T-helper 1 cell (primary cell): ENCODE data around the gene SLCO4A1.
A peak's percentile ranks its signal among the peaks of the same experiment; 100 is the strongest.

Experiments
- DNase-seq, 5 donors: peaks; one replicate each; pipeline ENCODE4 v3.0.0-alpha.2; 2012 to 2020

Gene SLCO4A1

GRCh38 chr20:62607366-62608217 is 34.7 kb upstream of the SLCO4A1 start:
- no peak for DNase-seq

DNA sequence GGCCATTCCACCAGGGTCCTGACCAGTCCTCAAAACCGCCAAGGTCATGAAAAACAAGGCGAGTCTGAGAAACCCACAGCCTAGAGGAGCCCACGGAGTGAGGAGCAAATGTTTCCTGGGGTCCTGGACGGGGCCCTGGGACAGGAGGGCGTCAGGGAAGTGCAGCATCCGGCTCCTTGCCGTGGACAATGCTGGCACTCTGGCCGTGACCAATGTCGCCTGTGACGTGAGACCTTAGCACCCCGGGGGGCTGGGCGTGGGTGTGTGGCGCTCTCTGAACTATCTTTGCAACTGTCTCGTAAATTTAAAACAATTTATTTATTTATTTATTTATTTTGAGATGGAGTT is 34.1 kb upstream of the SLCO4A1 start:
- no peak for DNase-seq

- no peak for DNase-seq
Observed at GRCh38 chr20:62609279-62609720, 33.0 kb upstream of the SLCO4A1 start.

GRCh38 chr20:62609811-62610757 is 32.2 kb upstream of the SLCO4A1 start:
- no peak for DNase-seq

- DNase-seq: no peak
Observed at GRCh38 chr20:62611012-62611411, 31.3 kb upstream of the SLCO4A1 start.

DNA sequence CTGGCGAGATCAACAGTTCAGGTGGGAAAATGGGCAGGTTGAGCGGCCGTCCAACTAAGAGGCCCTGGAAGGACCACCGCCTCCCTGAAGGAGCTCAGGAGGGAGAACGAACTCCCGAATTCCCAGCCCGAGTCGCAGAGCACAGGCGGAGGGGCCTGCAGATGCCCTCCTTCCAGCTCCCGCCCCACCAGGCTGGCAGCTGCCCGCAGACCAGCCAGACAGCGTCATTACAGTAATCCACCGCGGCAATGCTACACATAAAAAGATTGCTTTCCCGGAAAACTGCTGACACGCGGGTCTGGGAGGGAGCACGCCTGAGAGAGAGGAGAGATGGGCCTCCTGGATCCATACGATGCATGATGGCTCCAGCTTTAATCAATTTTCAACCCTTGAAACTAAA is 30.5 kb upstream of the SLCO4A1 start:
- DNase-seq: no peak

GRCh38 chr20:62614085-62614960 is 28.0 kb upstream of the SLCO4A1 start:
- no peak for DNase-seq

DNA sequence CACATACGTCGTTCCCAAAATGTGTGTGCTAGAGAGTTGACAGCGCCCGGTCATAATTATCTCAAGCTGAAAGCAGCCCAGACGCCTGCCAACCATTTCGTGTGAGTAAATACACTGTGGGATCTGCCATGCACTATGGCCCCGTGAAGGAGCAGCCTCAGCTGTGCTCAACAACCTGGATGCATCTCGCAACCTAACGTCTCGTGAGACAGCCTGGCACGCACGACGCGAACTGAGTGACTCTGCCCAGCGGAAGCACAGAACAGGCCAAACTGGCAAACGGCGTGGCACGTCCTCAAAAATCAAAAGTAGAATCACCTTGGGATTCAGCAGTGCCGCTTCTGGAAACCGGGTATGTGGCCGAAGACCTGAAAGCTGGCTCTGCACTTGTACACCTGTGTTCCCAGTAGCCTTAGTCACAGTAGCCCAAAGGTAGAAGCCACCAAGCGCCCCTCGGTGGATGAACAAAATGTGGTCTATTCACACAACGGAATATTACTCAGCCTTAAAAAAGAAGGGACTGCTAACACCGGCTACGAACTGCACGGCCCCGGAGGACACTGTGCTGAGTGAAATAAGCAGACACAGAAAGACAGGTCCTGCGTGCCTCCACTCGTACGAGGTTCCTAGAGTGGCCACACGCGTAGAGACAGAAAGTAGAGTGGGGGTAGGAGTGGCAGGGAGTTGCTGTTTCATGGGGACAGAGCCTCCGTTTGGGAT is 27.2 kb upstream of the SLCO4A1 start:
- DNase-seq: no peak

DNA sequence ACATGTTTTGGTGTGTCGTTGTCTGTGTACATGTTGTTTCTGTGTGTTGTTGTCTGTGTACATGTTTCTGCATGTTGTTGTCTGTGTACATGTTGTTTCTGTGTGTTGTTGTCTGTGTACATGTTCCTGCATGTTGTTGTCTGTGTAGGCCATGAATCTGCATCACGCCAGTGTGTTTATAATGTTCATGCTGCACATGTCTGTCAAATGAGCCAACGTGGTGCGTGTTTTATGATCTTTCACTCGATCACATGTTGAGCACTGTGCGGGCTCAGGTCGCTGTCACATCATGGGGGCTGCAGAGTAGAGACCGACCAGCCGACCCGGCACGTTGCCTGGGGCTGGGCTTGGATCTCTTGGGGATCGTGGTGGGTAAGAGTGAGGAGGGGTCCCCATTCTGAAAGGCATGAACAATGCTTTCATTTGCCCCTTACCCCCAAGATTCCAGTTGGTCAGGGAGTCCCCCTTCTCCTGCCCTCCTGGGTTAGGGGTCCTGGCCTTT is 26.5 kb upstream of the SLCO4A1 start:
- DNase-seq: no peak

DNA sequence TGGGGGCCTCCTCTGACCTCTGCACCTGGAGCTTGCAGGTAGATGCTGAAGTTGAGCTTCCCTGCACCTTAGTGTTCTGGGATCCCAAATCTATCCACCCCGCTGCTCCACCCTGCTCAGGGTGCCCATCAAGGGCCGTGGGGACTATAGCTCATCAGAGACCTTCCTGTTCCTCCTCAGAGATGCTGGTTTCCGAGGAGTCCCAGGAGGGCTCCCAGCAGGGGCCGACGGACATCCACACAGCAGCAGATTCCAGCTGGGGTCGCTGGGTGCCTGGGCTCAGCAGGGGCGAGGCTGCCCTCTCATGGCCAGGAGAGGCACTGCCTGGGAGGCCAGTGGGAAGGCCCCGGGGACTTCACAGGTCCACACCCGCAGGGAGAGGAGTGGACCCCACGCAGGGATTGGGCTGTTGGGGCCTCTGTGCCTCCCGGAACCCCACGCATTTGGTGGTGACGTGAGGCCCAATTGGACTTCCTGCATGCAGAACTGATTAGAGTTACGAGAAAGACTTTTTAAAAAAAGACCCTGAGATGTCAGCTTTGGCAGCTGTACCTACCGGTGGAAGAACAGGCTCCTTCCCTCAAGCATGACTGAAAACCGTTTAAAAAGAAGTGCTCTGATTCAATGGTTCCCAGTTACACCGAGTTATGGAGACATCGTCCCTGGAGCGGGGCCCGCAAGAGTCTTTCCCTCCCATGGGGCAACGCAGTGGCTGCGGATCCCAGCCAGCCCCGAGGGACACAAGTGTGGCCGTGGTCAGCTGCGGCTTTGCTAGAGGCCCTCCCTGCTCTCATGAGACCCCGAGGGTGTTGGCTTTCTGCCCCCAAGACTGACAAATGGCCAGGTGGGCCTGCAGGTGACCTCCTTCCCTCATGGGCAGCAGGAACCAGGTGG is 25.3 kb upstream of the SLCO4A1 start:
- peak; percentile 37 to 79 (median 44) for DNase-seq

DNA sequence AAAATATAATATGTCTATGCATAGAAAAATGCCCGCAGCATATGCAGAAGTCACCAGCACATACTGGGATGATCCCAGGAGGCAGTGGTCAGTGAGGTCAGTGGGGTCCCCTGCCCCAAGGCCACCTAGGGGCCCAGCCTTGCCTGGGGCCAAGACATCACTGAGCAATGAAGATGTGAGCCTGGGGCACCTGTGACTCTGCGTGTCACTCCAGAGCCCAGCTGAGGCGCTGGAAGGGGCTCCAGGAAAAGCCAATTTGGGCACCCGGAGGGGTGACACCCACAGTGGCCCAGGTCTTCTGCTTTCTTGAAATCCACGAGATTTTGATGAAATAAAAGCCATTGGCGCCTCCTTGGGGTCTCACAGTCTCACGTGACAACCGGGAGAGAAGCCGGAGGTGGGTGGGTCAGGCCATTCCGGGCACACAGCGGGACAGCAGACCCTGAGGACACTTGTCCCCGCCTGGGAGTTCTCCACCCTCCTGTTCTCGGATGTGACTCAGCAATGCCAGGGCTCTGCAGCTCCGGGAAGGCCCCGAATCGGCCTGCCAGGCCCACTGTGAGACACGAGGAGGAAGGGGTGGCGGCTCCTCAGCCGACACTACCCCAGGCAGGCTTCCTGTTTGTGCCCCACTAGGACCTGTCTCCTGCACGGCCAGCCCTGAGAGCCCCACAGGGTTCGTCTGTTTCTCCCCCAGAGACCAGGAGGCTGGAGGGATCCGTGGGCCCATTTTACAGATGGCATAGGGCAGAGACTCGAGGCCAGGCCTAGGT is 24.4 kb upstream of the SLCO4A1 start:
- peak in 1 of 5 donors; percentile 86 for DNase-seq

GRCh38 chr20:62618611-62619529 is 23.4 kb upstream of the SLCO4A1 start:
- peak in 1 of 5 donors; percentile 84 for DNase-seq

GRCh38 chr20:62620625-62621024 is 21.7 kb upstream of the SLCO4A1 start:
- DNase-seq: no peak

- no peak for DNase-seq
Observed at GRCh38 chr20:62621251-62622110, 20.8 kb upstream of the SLCO4A1 start.

DNA sequence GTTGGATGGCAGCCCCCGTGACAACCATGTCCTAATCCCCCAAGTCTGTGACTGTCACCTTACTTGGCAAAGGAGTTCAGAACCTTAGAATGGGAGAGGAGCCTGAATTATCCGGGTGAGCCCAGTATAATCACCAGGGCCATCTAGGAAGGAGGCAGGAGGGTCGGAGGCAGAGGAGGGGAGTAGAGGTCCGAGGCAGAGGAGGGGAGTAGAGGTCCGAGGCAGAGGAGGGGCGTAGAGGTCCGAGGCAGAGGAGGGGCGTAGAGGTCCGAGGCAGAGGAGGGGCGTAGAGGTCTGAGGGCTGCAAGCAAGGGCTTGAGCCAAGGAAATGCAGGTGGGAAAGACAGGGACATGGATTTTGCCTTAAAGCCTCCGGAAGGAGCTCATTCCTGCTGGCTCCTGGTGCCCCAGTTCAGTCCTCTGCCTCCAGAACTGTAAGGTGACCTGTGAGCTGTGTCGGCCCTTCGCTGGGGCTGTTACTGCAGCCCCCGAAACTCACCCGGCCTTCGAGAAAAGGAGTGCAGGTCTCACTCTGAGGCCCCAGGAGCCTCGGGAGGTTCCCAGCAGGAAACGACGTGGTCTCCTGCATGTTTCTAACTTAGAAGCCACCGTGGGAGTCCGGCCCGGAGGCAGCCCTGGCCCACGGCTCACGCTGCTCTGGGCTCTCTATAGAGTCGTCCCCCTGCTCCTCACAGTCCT is 20.0 kb upstream of the SLCO4A1 start:
- DNase-seq: no peak

DNA sequence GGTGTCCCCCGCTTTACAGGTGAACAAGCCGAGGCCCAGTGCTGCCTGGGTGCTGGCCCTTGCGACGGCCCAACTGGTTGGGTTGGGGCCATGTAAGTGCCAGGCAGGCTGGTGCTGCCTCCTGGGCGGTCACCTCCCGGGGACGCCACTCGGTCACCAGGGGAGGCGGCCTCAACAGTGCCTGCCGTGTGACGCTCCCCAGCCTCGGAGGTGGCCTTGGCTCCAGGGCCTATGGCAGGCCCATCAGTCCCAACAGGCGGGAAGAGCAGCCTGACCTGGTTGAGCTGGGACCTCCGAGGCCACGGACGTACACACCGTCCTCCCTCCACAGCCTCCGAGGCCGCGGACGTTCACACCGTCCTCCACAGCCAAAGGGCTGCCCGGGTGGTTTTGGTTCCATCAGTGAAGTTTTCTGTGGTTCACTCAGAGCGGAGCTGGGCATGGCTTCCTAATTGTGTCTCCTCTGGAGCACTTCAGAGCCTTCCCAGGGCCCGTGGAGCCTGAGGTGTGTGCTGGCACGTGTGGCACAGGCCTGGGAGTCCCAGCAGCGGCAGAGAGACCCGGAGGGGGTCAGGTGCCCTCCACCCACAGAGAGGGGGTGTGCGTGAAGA is 19.3 kb upstream of the SLCO4A1 start:
- no peak for DNase-seq
